ENCODE measurements around the gene EMILIN1.
"Not testable (repeated sequence)": the region's sequence is repeated elsewhere in the genome, so short reads cannot be mapped to it uniquely, and the experiment has no call there.

The EMILIN1 gene

GRCh38 chr2:27054721-27055120, 23.7 kb upstream of the EMILIN1 start:
- no peak for DNase-seq

- no peak for DNase-seq
Measured at GRCh38 chr2:27057184-27057583, 21.2 kb upstream of the EMILIN1 start.

DNA sequence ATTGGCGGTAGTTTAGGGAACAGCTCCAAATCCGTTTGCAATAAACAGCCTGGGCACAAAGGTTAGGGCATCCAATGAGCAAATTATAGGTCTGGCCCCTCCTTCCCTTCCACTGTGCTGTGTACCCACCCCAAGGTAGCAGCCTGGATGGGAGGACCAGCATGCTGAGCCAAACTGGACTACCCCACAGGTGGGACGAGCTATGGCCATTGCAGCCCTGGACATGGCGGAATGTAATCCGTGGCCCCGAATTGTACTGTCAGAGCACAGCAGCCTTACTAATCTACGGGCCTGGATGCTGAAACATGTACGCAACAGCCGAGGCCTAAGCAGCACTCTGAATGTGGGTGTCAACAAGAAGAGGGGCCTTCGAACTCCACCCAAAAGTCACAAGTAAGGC, 20.2 kb upstream of the EMILIN1 start:
- DNase-seq, result no peak

DNA sequence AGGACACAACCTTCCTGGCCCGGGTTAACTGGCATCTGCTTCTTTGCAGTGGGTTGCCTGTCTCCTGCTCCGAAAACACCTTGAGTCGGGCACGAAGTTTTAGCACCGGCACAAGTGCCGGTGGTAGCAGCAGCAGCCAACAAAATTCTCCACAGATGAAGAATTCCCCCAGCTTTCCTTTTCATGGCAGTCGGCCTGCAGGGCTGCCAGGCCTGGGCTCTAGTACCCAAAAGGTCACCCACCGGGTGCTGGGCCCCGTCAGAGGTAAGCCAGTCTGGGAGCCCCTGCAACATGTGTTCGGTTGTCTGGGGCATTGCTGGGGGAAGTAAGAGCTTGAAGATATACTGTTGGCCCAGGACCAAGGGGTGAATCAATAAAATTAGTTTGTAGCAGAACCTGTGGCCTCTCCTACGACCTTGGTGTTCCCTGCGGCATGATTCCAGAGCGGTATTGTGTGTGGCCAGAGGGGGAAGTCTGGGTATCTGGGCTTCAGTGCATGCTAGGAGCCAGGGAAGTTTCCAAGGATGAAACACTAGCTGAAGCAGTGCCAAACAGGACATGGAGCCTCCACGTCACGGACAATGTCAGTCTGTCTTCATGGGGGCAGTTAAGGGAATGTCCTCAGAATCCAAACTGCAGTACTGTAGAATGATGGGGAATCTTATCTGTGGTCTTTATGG, 19.1 kb upstream of the EMILIN1 start:
- DNase-seq, result no peak

DNA sequence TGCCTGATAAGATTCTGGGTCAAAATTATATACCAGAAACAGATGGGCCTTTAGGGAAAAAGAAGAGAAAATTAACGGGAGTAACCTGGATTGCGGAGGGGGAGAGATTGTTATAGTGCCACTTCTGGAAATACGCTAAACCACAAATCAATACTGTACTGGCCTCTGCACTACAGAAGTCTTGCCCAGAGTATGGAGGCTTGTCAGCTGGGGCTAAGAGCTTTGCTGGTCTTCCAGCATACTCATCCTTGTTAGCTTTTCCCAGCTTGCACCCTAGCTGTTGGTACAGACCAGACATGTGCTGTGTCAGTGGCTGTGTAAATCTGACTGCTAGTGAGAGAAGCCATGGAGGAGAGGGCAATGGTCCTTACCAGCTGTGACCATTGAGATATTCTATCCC, 18.1 kb upstream of the EMILIN1 start:
- DNase-seq, result no peak

- no peak for DNase-seq
Measured at GRCh38 chr2:27065128-27065527, 13.3 kb upstream of the EMILIN1 start.

- DNase-seq, result no peak
Measured at GRCh38 chr2:27067385-27067784, 11.0 kb upstream of the EMILIN1 start.

DNA sequence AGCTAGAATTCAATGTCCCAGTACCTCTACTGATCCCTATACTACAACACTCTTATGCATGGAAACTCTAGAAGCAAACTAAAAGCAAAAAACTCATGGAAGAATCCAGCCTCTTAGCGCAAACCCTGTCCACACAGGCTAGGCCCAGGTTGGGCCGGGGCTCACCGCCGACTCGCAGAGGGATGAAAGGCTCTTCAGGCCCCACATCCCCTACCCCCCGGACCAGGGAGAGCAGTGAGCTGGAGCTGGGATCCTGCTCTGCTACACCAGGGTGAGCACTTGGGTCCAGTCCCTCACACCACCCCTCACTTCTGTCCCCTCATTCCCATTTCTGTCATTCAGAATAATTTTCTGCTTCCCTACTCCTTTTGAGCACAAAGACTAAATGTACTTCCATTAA, 9.0 kb upstream of the EMILIN1 start:
- DNase-seq, result no peak

DNA sequence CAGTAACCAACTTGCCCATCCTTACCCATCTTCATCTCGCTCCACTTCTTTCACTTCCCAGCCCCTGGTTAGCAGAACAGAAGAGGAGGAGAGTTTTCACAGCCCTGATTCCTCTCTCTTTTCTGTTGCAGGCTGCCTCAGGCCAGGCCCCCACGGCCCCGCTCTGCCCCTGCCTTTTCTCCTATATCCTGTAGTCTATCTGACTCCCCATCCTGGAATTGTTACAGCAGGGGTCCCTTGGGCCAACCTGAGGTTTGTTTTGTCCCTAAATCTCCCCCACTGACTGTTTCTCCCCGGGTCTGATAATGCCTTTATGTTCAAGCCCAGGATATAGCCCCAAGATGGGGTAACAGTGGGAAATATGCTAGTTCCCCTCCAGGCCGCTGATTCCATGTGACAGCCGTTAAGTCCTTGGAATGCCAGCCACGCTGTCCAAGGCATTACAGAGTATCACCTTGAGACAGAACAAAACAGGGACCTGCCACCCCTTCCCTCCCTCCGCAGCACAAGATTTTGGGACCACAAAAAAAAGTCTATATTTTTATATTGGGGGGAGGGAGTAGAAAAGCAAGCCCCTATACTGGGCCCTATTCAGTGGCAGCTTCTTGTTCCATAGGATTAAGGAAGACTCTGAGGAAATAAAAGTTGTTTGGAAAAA, 8.3 kb upstream of the EMILIN1 start:
- DNase-seq, result no peak

- no peak for DNase-seq
Measured at GRCh38 chr2:27070653-27071276, 7.7 kb upstream of the EMILIN1 start.

GRCh38 chr2:27071277-27071989, 7.0 kb upstream of the EMILIN1 start, which contains the start of gene OST4:
Gene OST4, minus strand, starts transcription at chr2:27071654.
- DNase-seq, result peak; percentile 72

GRCh38 chr2:27071990-27072830, 6.2 kb upstream of the EMILIN1 start:
- no peak for DNase-seq

DNA sequence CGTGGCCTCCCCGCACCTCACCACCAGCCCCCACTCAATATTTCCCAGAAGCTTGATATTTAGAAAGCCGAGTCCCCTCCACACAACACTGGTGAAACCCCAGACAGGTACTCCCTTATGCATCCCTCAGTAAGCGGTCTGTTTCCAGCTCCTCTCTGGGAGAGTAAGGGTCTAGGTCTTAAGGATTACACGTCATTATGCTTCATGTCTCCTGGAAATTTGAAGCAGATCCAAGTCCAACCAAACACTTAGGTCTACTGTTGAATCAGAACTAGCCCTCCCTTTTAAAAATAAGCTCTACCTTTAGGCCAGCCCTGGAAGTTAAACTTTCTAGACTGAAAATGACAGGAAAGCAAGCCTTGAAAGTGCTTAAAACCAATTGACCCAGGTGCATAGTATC, 5.5 kb upstream of the EMILIN1 start:
- no peak for DNase-seq

DNA sequence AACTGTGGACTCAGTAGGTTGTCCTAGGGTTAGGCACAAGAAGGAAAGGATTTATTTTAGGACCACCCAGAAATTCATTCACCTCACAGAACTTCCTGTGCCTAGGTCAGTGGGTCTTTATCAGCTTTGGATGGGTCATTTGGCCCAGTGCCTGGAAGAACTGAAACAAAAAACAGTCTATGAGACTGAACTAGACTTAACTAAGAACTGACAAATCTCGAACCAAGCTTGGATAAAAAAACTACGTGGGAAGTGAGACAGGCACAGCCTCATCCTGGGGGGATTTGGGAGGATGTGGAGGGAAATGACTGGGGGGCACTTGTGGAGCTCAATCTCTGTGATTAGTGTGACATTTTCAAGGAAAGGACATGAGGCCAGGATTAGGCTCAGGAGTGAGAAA, 4.6 kb upstream of the EMILIN1 start:
- no peak for DNase-seq

DNA sequence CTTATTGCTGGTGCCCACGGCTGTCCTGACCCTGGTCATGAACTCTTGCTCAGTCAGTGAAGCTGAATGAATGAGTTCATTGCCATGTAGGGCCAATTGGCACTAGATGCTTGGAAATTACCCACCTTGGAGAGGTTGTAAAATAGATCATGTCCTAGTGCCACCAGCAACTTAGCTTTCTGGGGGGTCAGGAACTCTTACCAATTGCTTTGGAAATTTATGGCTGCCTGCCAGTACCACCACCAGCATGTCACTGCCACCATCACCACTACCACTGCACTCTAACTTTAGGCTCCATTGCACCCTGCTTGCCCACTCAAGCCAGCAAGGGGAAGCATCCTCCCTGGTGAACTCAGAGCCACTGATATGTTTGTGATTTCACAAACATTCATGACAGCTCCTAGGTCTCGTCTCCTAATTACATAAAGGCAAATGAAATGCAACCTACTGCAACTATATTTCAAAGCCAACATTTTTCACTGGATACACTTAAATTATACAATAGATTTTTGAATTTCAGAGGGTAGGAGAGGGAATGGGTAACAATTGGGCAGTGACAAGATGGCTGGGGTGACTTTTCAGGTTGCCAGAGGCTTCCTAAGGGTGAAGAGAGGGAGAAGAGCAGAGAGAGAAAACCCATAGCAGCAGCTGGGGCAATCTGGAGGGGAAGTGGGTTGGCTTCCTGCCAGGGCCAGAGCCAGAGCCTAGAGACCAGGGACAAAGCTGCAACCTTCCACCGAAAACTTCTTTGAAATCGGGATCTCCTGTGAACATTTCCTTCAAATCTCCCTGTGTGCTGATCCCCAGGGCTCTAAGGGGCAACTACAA, 3.5 kb upstream of the EMILIN1 start:
- no peak for DNase-seq

GRCh38 chr2:27075566-27075871, 2.9 kb upstream of the EMILIN1 start:
- not testable (repeated sequence) for DNase-seq

GRCh38 chr2:27076323-27076722, 2.1 kb upstream of the EMILIN1 start:
- no peak for DNase-seq

- DNase-seq, result no peak
Measured at GRCh38 chr2:27077231-27077630, 1.2 kb upstream of the EMILIN1 start.

DNA sequence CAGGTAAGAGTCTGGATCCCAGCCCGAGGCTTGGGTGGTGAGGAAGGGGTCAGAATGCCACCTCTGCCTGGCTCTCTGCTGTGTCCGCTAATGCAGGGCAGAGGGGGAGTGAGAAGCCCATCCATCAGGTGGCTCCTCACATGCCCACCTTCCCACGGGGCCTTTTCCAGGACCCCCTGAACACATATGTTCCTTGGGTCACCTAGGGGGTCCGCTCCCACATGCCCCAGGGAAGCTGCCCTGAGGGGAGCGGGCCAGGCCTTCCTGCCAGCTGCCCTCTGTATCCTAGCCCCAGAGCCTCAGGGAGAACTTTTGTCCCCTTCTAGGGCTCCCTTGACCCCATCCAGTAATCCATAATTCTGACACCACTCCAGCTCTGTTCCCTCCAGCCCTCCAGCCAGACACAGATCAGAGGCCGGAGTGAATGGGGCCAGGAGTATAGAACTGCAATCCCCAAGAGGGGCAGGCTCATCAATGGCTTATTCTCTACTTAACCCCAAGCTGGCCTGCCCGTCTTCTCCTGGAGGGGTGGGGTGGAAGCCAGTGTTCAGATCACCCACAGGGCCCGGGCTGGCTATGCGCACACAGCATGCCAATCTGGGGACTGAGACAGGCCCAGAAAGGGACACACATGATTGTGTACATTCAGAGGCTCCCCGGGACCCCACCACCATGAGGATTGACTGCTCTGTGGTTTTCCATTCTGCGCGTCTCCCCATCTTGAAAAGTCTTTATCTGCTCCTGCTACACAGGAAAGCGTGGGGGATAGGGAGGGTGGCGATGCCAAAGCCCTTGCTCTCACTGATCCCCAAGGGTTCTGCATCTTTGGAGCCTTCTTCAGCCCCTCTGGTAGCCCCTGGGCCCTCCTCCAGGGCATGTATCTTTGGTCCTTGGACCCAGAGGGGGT, 1.1 kb downstream of the EMILIN1 start:
- no peak for DNase-seq

- DNase-seq, result no peak
Measured at GRCh38 chr2:27080140-27080469, 1.7 kb downstream of the EMILIN1 start.

DNA sequence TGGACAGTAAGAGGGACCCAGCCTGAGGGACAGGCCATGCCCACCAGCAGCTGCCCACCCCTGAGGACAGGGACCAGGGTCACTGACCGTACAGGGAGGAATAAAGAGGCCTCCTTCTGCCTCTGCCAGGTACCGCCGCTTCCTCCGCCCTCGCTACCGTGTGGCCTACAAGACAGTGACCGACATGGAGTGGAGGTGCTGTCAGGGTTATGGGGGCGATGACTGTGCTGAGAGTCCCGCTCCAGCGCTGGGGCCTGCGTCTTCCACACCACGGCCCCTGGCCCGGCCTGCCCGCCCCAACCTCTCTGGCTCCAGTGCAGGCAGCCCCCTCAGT, 2.2 kb downstream of the EMILIN1 start:
- no peak for DNase-seq

Measured in NCI-H526 treated with DMSO at 0.1 percent for 48 hours (cell line).